T47D (cell line): ENCODE results near the gene SORBS1.

Source experiments
- DNase-seq, 2 experiments: peaks; one replicate each; pipeline versions ENCODE4 v3.0.0 to v3.0.0-alpha.2; 2011 to 2012; ENCODE audit warnings: low read depth in 1 of 2, low spot score in 1 of 2
- JUND ChIP-seq: IDR thresholded peaks from 2 replicates; pipeline ENCODE4 v1.6.1; 2012; ENCODE audit warnings: low read depth
- in situ Hi-C: cut with HindIII; loops from 2 replicates; pipeline ENCODE4 v1.10.0; 2016; ENCODE audit warnings: low sequenced_read_pairs, low pct_unique_long_range_greater_than_20kb

Gene SORBS1

DNA sequence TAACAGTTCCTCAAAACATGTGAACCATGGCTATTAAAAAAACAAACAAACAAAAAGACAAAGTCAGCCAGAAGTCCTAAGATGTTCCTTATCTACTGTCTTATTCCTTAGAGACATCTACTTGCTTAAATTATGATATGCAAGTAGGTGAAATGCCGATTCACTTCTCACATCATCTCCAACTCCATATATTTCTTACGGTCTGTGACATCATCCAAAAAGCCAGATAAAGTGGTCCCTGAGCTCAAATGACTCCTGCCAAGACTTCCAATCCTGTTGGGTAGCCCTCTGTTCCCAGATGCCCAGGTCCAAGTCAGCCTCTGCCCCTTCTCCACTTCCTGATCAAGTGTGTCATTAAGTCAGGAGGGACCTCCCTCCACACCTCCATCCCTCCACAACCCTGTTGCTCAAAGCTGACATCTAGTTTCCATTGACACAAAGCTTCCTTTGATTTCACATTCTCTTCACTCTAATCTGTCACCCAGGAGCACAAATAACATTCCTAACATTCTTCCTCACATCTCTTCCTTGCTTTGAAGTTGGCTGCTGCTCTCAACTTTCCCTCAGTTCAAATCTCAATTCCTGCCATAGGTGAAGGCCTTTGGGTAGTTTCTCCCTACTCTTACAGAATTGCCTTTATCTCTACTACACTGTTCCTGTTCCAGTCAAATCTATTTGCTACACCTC lies 214.3 kb downstream of the SORBS1 start:
- DNase-seq: no peak
- no peak for TF ChIP-seq JUND
- in situ Hi-C loops: no loop called here

DNA sequence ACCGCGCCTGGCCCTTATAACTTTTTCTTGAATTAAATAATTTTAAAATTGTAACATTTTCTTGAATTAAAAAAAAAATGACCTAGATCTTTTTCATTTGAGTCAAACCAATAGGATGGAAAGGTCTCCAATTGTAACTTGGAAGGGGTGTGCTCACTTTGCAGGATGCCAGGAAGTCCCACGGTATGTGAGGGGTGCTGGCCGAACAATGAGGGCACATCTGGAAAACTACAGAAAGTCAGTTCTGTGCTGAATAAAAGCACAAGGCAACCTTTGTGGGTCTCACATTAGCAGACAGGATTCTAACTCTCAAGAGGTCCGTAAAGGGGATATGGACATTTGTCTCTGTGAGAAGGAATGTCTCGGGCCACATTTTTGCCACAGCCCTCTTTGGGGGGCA lies 217.6 kb downstream of the SORBS1 start:
- in situ Hi-C loops: no loop called here
- no peak for TF ChIP-seq JUND
- DNase-seq: no peak

DNA sequence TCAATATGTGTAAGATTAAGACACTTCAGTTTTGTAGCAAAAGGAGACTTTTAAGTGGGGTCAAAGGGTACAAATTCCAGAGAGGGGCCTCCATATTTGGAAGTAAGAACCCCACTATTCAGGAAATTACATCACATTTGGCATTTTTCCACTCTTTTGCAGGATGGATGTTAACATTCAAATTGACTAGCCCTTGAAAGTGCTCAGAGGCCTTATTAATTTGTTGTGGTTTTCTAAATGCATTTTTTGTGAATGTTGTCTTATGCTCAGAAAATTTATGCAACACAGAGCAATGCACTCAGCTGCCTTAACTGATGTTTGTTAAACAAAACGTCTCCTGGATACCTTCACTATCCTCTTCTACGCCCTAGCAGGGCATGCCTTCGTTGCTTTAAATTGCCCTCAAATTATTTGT lies 219.4 kb downstream of the SORBS1 start:
- no peak for DNase-seq
- in situ Hi-C loops: no loop called here
- no peak for TF ChIP-seq JUND

DNA sequence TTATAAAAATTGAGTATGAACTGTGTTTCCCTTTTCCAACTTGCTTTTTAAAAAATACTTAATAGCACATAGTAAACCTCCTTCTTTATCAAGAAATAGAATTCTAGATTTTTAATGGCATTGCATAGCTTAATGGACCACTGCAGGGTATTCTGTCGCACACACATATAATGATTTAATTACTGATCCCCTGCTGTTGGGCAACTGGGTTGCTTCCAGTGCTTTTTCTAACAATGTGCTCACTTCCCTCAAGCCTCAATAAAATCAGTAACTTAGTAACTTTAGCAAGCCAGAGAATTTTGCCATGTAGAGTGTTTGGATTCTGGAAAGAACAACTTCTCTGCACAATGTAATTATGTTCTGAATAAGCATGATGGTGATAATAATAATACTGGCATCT lies 221.3 kb downstream of the SORBS1 start:
- in situ Hi-C loops: no loop called here
- no peak for TF ChIP-seq JUND
- DNase-seq: no peak

DNA sequence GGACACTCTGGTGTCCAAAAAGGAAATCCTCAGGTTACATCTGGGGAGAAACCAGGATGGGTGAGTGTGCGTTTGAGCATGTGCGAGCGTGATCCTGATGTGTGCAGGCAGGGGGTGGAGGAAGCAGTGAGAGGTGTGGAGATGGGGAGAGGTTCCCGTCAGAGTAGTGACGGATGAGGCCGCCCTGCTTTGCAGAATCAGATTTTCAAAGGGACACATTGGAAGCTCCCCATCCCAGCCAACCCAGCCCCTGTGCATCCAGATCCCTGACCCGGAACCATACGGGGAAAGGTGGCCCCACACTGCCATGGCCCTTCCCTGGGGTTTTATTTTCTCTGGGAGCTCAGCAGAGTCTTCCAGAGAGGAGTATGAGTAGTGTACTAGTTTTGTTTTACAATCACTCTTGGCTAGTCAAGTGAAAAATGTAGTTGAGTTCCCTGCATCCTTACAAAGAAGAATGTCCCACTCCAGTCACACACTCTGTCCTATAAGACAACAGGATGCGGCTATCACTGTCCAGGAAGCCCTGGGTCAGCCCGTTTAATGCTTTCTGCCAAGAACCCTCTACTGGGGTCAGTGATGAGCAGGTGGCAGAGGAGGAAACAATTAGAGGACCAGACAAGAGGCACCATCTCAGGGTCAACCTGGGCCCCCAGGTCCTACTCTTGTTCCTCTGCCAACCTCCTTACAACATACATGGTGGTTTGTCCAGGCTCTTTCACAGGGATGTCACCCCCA lies 223.6 kb downstream of the SORBS1 start:
- in situ Hi-C loops: no loop called here
- no peak for DNase-seq
- no peak for TF ChIP-seq JUND

DNA sequence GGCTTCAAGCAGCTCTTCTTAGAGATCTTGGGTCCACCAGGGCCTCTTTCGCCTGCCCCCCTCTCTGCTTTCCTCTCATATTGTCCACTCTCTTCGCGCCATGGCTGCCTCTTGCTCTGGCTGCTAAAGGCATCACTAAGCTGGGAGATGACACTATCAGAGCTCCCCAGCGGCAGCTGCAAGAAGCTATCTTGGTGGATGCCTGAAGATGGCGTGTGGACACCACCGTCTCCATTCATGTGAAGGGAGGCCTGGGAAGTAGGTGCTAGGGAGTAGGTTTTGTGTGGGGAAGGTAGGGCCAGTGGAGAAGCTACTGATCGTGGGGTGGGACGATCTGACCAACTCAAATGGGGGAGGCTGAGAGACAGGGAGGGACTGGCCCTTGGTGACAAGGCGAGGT lies 224.5 kb downstream of the SORBS1 start:
- no peak for DNase-seq
- no peak for TF ChIP-seq JUND
- in situ Hi-C loops: no loop called here

DNA sequence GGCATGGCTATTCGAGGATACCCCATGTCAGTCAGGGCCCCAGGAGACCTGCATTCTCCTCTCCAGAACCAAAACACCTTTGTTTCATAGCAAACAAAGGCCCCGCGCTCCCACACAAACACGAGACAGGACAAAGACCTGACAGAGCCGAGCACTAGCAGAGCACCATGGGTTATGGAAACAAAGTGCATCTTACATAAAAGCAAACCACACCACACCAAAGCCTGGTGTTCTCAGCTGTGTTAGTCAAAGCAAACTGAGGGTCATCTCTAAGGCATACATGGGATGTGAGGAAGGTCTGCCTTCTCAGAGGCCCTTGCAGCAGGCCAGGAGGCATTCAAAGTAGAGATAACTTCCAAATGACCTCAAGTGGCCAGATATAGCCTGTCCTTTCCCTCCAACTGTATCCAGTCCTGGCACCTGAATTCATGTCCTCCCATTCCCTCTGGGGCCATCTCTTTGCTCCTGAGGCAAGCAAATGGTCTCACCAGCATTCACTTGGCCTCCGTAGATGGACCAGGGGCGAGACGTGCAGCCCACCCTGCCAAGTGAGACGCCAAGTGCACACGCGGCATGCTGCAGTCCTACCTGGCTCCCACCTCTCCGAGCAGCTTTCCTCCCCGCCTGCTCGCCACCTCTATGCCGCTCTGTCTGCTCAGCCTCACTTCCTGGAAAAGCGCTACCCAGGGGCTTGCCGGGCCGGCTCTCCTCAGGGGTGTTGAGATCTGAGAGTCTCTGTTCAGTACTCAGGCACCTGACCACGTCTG lies 225.1 kb downstream of the SORBS1 start:
- TF ChIP-seq JUND: no peak
- in situ Hi-C loops: no loop called here
- no peak for DNase-seq

DNA sequence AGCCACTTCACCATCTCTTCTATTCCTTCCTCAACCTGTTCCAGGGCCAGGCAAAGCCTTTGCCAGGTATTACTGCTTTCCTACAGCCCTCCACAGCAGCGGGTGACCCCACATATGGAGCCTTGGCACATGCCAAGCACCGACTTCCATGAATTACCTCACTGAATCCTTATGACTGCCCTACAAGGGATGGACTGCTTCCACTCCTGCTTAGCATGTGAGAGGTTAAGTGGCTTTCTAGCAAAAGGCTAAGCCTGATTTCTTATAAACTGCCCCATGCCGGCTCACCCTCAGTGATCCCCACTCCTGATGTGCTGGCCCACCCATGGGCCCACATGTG lies 226.4 kb downstream of the SORBS1 start:
- DNase-seq: no peak
- in situ Hi-C loops: no loop called here
- TF ChIP-seq JUND: no peak

DNA sequence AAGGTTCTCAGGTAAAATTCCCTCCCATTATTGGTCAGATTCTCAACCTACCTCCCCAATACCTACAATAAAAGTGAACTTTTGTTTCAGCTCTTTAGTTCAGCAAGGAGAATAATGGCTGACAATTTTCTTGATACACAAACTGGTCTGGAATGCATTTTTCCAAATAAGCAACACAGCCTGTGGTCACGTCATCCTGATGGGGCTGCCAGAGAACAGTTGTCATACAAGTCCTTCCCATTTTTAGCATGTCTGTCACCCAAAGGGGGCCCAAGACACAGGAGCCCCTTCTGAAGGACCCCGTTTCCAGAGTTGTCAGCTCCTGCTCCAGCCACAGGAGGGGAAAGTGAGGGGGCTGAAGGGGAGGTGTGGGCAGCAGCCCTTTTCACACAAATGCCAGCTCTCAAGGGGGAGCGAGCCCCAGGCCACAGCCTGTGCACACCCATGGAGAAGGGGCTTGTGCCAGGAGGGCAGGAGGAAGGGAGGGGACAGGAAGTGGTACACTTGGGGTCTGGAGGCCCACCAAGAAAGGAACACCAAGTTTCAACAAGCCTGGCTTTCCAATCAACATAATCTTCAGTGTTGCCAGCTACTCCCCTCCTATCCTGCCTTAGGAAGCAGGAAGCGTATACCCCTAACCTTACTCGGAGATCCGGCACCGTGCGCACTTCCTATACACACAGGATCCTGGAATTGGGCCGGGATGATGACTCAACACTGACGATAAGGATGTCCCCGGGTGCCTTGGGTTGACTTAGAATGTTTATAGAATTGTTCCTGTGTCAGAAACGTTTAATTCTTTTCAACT lies 227.0 kb downstream of the SORBS1 start:
- no peak for TF ChIP-seq JUND
- in situ Hi-C loops: no loop called here
- DNase-seq: no peak

DNA sequence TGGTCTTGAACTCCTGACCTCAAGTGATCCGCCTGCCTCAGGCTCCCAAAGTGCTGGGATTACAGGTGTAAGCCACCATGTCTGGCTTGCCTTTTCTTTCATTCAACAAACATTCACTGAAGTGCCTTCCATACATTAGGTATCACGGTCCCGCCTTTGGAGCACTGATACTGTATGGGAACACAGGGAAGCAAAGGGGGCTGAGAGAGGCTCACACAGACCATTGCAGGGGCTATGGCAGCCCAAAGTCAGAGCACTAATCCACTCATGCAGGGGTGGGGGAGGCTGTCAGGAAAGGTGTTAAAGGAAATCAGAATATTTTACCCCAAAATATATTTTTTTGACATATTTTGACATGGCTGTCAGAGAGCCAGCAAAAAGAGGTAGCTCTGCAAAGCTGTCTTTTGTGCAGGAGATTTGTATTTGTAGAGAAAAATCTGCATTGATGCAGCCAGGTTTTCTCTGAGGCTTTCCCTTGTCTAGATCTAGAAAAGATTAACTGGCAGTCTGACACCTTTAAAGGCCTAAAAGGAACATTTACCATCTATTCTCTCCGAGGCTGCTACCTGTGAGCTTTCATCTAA lies 228.4 kb downstream of the SORBS1 start:
- DNase-seq: no peak
- in situ Hi-C loops: no loop called here
- TF ChIP-seq JUND: no peak

DNA sequence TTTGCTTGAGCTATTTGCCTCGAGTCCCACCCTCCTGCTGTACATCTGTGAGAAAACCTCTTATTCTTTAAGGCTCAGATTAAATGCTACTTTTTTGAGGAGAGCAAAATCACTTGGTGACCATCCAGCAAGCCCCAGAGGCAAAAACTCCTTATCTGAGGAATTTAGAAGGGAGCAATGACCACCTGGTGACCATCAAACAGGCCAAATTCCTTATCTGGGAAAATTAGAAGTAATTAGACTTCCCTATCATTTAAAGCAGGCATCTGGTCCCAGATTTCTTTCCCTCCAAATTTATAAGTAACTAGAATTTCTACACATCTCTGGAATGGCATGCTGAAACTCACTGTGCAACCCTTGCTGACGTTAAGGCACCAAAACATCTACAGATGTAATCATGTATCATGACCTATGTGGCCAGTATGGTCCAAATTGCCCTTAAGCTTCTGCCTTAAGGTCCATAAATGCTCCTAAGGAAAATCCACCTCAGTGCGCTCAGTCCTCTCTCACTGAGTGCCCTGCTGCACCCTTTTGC lies 229.5 kb downstream of the SORBS1 start:
- TF ChIP-seq JUND: no peak
- in situ Hi-C loops: no loop called here
- no peak for DNase-seq

DNA sequence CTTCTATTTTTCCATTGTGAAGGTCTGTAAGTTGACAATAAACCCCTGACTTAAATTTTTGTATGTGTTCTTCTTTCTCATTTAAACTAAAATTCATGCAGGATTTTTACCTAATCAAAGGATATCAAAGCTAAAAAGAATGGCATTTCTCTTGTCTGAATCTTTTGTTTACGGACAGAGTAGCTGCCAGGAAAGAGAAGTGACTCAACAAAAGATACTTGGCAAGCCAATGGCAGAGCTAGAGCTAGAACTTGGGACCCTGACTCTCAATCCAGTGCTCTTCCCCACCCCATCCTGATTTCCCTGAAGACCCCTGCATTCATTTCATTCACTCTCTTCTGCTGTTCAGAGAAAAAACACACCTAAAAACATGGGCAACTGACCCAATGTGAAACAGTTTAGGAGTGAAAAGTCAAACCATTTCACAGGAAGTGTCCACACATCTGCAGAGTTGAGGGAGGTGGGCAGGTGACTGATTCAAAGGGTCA lies 230.2 kb downstream of the SORBS1 start:
- DNase-seq: no peak
- no peak for TF ChIP-seq JUND
- in situ Hi-C loops: no loop called here
